GM12878 (cell line): Measurements from ENCODE around the gene CDYL2. TPM values are rescaled to one million over a fixed set of nuclear protein-coding genes. Genes with fewer than 3 reads are reported as not detected.

ENCODE experiments used
- ATAC-seq: fragments of 200-7000 bp; cut with Tn5 transposase; 3 replicates; pipeline ENCODE4 v1.9.1; 2020; ENCODE audit warnings: mild to moderate bottlenecking, moderate library complexity
- BruUV-seq: library from RNA; stranded (reverse); fragments of 400-500 nt; replicated peaks from 2 replicates; lab custom pipeline; 2021; lab: Mats Ljungman, UMichigan
- CTCF ChIA-PET: fragments of 300-600 bp; sonication (Branson Sonifier 250); formaldehyde crosslinking; extraction: SDS; loops from one replicate; lab custom pipeline; 2021; ENCODE audit warnings: inconsistent platforms; lab: Yijun Ruan, JAX
- POLR2A ChIA-PET: fragments of 350-600 bp; formaldehyde crosslinking; extraction: SDS; loops from one replicate; lab custom pipeline; 2021; ENCODE audit warnings: inconsistent platforms; lab: Charles Lee
- RAD21 ChIA-PET: fragments of 300-600 bp; sonication (Branson Sonifier 250); formaldehyde crosslinking; loops from one replicate; lab custom pipeline; 2023; ENCODE audit warnings: antibody characterized with exemption; ENCODE audit not compliant: unreplicated experiment; lab: Charles Lee
- SMC1A ChIA-PET: fragments of 300-600 bp; sonication (Branson Sonifier 250); formaldehyde crosslinking; loops from one replicate; lab custom pipeline; 2023; ENCODE audit not compliant: unreplicated experiment, uncharacterized antibody; lab: Charles Lee
- DNase-seq: peaks from one replicate; pipeline ENCODE4 v3.0.0-alpha.2; 2011; ENCODE audit warnings: low read depth, low spot score
- FAIRE-seq: peaks from 3 replicates; lab custom pipeline; 2011; peaks lifted over from hg19 to GRCh38; lab: Jason Lieb, UNC
- H2AFZ ChIP-seq: 2 replicates; pipeline ENCODE4 v1.6.0; 2011; ENCODE audit warnings: low read depth, low read length, control low read depth; ENCODE audit not compliant: control insufficient read depth
- H3K27ac ChIP-seq: 2 replicates; pipeline ENCODE4 v1.5.1; 2011; ENCODE audit warnings: control low read depth; ENCODE audit not compliant: control insufficient read depth, insufficient read depth
- H3K27me3 ChIP-seq, 2 experiments: replicated peaks in 1 of 2; 2 replicates each; pipeline versions ENCODE4 v1.6.0 to v1.6.1; 2011; ENCODE audit warnings: low read length in 1 of 2; ENCODE audit not compliant: control insufficient read depth in 2 of 2, insufficient read depth in 2 of 2
- H3K36me3 ChIP-seq, 2 experiments: 2 replicates each; pipeline ENCODE4 v1.5.1; 2011; ENCODE audit warnings: low read length in 1 of 2; ENCODE audit not compliant: control insufficient read depth in 2 of 2, insufficient read depth in 2 of 2
- H3K4me1 ChIP-seq: 2 replicates; pipeline ENCODE4 v1.6.1; 2011; ENCODE audit warnings: mild to moderate bottlenecking, low read length, moderate library complexity, mixed read lengths; ENCODE audit not compliant: control insufficient read depth, insufficient read depth
- H3K4me2 ChIP-seq: 2 replicates; pipeline ENCODE4 v1.6.0; 2011; ENCODE audit warnings: control low read depth; ENCODE audit not compliant: control insufficient read depth, insufficient read depth
- H3K4me3 ChIP-seq: fragments of 200-600 bp; sonication (generic); 2 replicates; pipeline ENCODE4 v1.5.1; 2016
- H3K79me2 ChIP-seq: 2 replicates; pipeline ENCODE4 v1.6.0; 2011; ENCODE audit warnings: low read length; ENCODE audit not compliant: control insufficient read depth, insufficient read depth
- H3K9ac ChIP-seq: 2 replicates; pipeline ENCODE4 v1.8.0; 2011; ENCODE audit warnings: low read length, control low read depth, mixed read lengths; ENCODE audit not compliant: control insufficient read depth, insufficient read depth
- H3K9me3 ChIP-seq: replicated peaks from 3 replicates; pipeline ENCODE4 v1.5.1; 2011; ENCODE audit warnings: mild to moderate bottlenecking, low read length; ENCODE audit not compliant: control insufficient read depth, insufficient read depth
- H4K20me1 ChIP-seq: 2 replicates; pipeline ENCODE4 v1.6.0; 2011; ENCODE audit not compliant: control insufficient read depth, insufficient read depth
- BCL11A ChIP-seq: IDR thresholded peaks from 2 replicates; pipeline ENCODE4 v1.6.1; 2011; ENCODE audit warnings: low read depth, low read length
- BCLAF1 ChIP-seq: fragments of 450-650 bp; IDR thresholded peaks from 2 replicates; pipeline ENCODE4 v1.6.1; 2017; ENCODE audit warnings: antibody characterized with exemption, mild to moderate bottlenecking, moderate library complexity
- EED ChIP-seq: sonication (generic); IDR thresholded peaks from 2 replicates; pipeline ENCODE4 v1.6.1; 2016; ENCODE audit warnings: antibody characterized with exemption, low read depth
- EGR1 ChIP-seq, 2 experiments: IDR thresholded peaks; 1 replicate in 1 of 2; 2 replicates in 1 of 2; pipeline ENCODE4 v1.6.1; 2011 to 2012; ENCODE audit warnings: low read depth in 2 of 2, low read length in 2 of 2, borderline replicate concordance in 1 of 2, mild to moderate bottlenecking in 1 of 2, moderate library complexity in 1 of 2
- HDAC6 ChIP-seq: fragments of 200-600 bp; sonication (generic); IDR thresholded peaks from one replicate; pipeline ENCODE4 v1.8.0; 2017; ENCODE audit warnings: antibody characterized with exemption; ENCODE audit not compliant: unreplicated experiment
- IKZF1 ChIP-seq: fragments of 450-650 bp; conservative IDR thresholded peaks from 2 replicates; pipeline ENCODE4 v1.6.1; 2017; ENCODE audit warnings: antibody characterized with exemption, mild to moderate bottlenecking
- JUND ChIP-seq: IDR thresholded peaks from 2 replicates; pipeline ENCODE4 v1.6.1; 2012; ENCODE audit warnings: low read depth, mild to moderate bottlenecking, low read length, improper control_type of control experiment, moderate library complexity
- NKRF ChIP-seq: fragments of 450-650 bp; conservative IDR thresholded peaks from 2 replicates; pipeline ENCODE4 v1.6.1; 2017; ENCODE audit warnings: mild to moderate bottlenecking, moderate library complexity
- PAX5 ChIP-seq: IDR thresholded peaks from 2 replicates; pipeline ENCODE4 v1.6.1; 2011; ENCODE audit warnings: low read depth, low read length, borderline replicate concordance
- ZNF217 ChIP-seq: fragments of 450-650 bp; IDR thresholded peaks from 2 replicates; pipeline ENCODE4 v1.6.1; 2017; ENCODE audit warnings: antibody characterized with exemption, mild to moderate bottlenecking
- ZNF384 ChIP-seq: IDR thresholded peaks from 2 replicates; pipeline ENCODE4 v1.6.1; 2012; ENCODE audit warnings: low read depth, mild to moderate bottlenecking, low read length, improper control_type of control experiment, borderline replicate concordance
- ZZZ3 ChIP-seq: IDR thresholded peaks from 2 replicates; pipeline ENCODE4 v1.6.1; 2011; ENCODE audit warnings: low read depth; ENCODE audit not compliant: control insufficient read depth, insufficient read length
- WGBS: methylation state at CpG from one replicate; pipeline ENCODE4 v1.1.6; 2016; ENCODE audit warnings: low lambda C conversion rate; ENCODE audit not compliant: insufficient replicate concordance, insufficient coverage; ENCODE audit errors: missing lambda C conversion rate; 5-methylcytosine and 5-hydroxymethylcytosine counted together
- in situ Hi-C: fragments of 300-500 bp; cut with MboI; formaldehyde crosslinking; loops from 9 replicates; pipeline ENCODE4 v1.14.3; 2018; ENCODE audit warnings: mixed read lengths
- intact Hi-C: fragments of 100-400 bp; cut with micrococcal nuclease; formaldehyde crosslinking; loops from one replicate; pipeline ENCODE4 v1.14.2; 2022; ENCODE audit not compliant: unreplicated experiment
- polyA plus RNA-seq, 11 experiments: library from polyadenylated mRNA; depleted of rRNA in 4 of 11; unstranded in 6 of 11; stranded (reverse) in 5 of 11; fragments of >200 nt; fragmentation: Nextera tagmentation in 4 of 11; fragmentation: Illumina TruSeq in 1 of 11; extraction: Ambion mirVana in 4 of 11; extraction: Trizol in 1 of 11; gene quantifications; 1 replicate in 1 of 11; 2 replicates in 10 of 11; pipeline versions ENCODE4 v1.2.1 to v1.2.3, GENCODE V29; 2011 to 2016; ENCODE audit warnings: inconsistent platforms in 2 of 11, missing spikeins in 2 of 11, low read depth in 1 of 11
- total RNA-seq, 4 experiments: library from RNA; depleted of rRNA in 3 of 4; stranded (reverse); fragments of >200 nt in 3 of 4; fragmentation: Illumina TruSeq in 1 of 4; extraction: Trizol in 1 of 4; gene quantifications; 2 replicates each; pipeline versions ENCODE4 v1.2.1 to v1.2.3, GENCODE V29; 2013 to 2021
- TF ChIP-seq, protein P1 (sequence below): IDR thresholded peaks from 2 replicates; pipeline ENCODE4 v1.6.1; 2012; ENCODE audit warnings: mild to moderate bottlenecking, low read depth, low read length
- TF ChIP-seq, protein P2 (sequence below): fragments of 450-650 bp; IDR thresholded peaks from 2 replicates; pipeline ENCODE4 v1.6.1; 2014; ENCODE audit warnings: mild to moderate bottlenecking

The CDYL2 gene
- total and polyA plus RNA-seq, 10 of the 15 experiments (the other 5 are each of a cell fraction or from before 2014, with no cell fraction given) = 0.27 to 22.9 (median 3.9) TPM

DNA sequence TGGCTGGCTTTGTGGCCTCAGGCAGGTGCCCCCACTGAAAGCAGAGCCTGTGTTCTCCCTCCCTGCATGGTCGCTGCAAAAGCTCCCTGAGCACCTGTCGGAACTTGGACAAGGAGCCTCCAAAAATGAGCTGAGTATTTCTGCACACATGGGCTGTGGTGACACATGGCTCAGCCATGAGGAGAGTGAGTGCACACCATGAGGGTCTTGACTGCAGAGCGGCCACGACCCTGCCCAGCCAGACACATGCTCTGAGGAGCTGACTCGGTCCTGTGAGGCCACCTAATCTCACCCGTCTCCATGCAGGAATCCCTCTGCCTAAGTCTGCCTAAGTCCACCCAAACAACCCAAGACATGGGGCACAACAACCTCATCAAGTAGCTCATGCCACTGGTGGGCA, 134.7 kb downstream of the CDYL2 start (continued):
- TF ChIP-seq NKRF (no peak), HDAC6 (no peak), BCL11A (no peak), BCLAF1 (no peak)
- TF ChIP-seq, all 136 proteins: peak for 0

DNA sequence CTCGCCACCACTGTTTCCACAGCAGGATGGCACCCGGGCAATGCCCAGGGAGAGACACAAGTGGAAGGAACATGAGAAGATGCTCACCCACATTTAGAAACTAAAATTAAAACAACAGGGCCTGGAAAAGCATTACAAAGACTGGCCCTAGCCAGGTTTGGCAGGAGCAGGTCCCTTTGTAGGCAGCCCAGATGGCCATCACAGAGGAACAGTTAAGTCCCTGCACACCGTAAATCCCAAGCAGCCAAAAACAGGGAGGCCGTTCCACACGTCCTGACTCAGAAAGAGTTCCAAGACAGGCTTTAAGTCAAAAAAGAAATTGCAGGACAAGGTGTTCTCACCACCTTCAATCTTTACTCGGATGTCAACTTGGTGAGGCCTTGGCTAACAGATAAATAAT, 136.5 kb downstream of the CDYL2 start:
- H3K4me1 ChIP-seq = peaks cover 12% of the 10 kb centered on the region
- RAD21 ChIA-PET = no interaction called here
- no peak overlapping the region for H3K27ac ChIP-seq
- no peak for DNase-seq
- intact Hi-C loops (no loop called here), in situ Hi-C loops (no loop called here)
- CTCF ChIA-PET = no interaction called here
- FAIRE-seq = no peak
- H3K27me3 ChIP-seq = no peaks in the 10 kb centered on the region
- no peaks in the 10 kb centered on the region for H4K20me1 ChIP-seq
- H3K4me3 ChIP-seq = no peak overlapping the region
- no TSS peak for BruUV-seq
- 91% methylated on average over 6 of the region's 6 CpGs for WGBS
- H3K9ac ChIP-seq = no peak overlapping the region
- H2AFZ ChIP-seq = no peak overlapping the region
- H3K9me3 ChIP-seq = no peaks in the 10 kb centered on the region; the same call in 2 of the 3 replicates
- POLR2A ChIA-PET = no interaction called here
- SMC1A ChIA-PET = no interaction called here
- no peak for ATAC-seq
- no peaks in the 10 kb centered on the region for H3K79me2 ChIP-seq
- H3K4me2 ChIP-seq = no peak overlapping the region
- no peaks in the 10 kb centered on the region for H3K36me3 ChIP-seq
- TF ChIP-seq ZNF217 = no peak
- TF ChIP-seq PAX5 = no peak
- TF ChIP-seq, protein P1, sequence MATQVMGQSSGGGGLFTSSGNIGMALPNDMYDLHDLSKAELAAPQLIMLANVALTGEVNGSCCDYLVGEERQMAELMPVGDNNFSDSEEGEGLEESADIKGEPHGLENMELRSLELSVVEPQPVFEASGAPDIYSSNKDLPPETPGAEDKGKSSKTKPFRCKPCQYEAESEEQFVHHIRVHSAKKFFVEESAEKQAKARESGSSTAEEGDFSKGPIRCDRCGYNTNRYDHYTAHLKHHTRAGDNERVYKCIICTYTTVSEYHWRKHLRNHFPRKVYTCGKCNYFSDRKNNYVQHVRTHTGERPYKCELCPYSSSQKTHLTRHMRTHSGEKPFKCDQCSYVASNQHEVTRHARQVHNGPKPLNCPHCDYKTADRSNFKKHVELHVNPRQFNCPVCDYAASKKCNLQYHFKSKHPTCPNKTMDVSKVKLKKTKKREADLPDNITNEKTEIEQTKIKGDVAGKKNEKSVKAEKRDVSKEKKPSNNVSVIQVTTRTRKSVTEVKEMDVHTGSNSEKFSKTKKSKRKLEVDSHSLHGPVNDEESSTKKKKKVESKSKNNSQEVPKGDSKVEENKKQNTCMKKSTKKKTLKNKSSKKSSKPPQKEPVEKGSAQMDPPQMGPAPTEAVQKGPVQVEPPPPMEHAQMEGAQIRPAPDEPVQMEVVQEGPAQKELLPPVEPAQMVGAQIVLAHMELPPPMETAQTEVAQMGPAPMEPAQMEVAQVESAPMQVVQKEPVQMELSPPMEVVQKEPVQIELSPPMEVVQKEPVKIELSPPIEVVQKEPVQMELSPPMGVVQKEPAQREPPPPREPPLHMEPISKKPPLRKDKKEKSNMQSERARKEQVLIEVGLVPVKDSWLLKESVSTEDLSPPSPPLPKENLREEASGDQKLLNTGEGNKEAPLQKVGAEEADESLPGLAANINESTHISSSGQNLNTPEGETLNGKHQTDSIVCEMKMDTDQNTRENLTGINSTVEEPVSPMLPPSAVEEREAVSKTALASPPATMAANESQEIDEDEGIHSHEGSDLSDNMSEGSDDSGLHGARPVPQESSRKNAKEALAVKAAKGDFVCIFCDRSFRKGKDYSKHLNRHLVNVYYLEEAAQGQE = no peak
- no peak for TF ChIP-seq BCL11A
- TF ChIP-seq IKZF1 = no peak
- TF ChIP-seq EGR1 (IDR thresholded peaks at IDR 0.05; ENCODE audit: borderline replicate concordance in 1 of 2, low read depth in 2 of 2, low read length in 2 of 2) = no peak
- TF ChIP-seq JUND = no peak
- TF ChIP-seq ZZZ3 = no peak
- TF ChIP-seq, protein P2, sequence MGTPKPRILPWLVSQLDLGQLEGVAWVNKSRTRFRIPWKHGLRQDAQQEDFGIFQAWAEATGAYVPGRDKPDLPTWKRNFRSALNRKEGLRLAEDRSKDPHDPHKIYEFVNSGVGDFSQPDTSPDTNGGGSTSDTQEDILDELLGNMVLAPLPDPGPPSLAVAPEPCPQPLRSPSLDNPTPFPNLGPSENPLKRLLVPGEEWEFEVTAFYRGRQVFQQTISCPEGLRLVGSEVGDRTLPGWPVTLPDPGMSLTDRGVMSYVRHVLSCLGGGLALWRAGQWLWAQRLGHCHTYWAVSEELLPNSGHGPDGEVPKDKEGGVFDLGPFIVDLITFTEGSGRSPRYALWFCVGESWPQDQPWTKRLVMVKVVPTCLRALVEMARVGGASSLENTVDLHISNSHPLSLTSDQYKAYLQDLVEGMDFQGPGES = no peak
- TF ChIP-seq HDAC6 = no peak
- no peak for TF ChIP-seq ZNF384
- TF ChIP-seq EED = no peak
